GM19452 (cell line): ENCODE results near the gene BLZF1.
"Not testable (repeated sequence)": the region's sequence is repeated elsewhere in the genome, so short reads cannot be mapped to it uniquely, and the experiment has no call there.

Source experiments
- ATAC-seq: cut with Tn5 transposase; IDR thresholded peaks from one replicate; pipeline ENCODE4 v1.9.1; 2021; ENCODE audit not compliant: unreplicated experiment

BLZF1 gene

DNA sequence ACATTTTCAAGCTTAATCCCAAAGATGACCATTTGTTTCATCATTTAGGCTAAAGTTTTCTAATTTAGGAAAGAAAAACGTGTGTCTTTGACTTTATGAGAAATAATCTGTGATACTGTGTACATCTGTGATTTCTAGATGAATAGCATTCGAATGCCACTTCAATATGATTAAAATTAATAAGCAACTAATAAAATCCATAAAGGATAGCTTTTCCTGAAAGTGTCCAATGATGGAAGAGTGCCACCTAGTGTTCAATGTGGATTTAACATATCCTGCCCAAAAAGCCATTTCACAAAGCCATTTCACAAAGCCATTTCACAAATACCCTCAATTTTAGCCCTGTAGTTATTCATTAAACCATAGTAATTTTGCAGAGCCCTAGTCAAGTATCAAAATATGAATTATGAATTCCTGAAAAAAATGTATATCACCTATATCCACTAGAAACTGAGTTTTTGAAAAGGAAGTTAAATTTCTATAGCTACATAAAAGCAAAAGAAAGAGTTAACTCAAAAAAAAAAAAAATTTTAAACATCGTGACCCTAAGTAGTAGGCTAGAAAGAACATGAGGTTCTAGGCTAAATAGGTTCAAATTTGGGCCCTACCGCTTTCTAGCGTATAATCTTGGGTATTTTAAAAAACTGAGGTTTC, 19.5 kb upstream of the BLZF1 start:
- ATAC-seq = no peak

DNA sequence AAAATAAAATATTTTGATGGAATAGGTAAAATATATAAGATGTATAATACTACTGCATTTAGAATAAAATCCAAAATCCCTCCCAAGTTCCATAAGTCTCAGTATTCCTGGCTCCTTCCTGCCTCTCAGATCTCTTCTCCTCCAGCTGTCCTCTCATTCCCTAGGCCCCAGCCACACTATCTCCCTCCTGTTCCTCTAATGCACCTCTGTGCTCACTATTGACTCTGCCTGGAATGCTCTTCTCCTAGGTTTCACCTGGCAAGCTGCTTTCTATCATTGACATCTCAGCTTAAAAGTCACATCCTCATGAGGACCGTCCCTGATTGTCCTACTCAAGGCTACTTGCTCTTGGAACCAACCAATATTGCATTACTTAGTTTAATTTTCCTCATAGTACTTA, 7.6 kb upstream of the BLZF1 start:
- ATAC-seq = no peak

DNA sequence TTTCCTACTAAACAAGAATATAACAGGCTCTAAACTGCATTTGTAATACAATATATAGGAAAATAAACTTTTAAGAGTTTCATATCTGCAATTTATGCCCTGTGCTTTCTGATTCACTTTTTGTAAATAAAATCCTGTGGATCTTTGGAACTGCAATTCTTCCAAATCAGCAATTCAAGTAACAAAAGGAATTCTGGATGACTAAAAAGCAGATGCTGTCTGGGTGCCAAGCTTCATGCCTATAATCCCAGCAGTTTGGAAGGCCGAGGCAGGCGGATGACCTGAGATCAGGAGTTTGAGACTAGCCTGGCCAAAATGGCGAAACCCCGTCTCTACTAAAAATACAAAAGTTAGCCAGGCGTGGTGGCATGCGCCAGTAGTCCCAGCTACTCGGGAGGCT, 6.7 kb upstream of the BLZF1 start:
- ATAC-seq = no peak

DNA sequence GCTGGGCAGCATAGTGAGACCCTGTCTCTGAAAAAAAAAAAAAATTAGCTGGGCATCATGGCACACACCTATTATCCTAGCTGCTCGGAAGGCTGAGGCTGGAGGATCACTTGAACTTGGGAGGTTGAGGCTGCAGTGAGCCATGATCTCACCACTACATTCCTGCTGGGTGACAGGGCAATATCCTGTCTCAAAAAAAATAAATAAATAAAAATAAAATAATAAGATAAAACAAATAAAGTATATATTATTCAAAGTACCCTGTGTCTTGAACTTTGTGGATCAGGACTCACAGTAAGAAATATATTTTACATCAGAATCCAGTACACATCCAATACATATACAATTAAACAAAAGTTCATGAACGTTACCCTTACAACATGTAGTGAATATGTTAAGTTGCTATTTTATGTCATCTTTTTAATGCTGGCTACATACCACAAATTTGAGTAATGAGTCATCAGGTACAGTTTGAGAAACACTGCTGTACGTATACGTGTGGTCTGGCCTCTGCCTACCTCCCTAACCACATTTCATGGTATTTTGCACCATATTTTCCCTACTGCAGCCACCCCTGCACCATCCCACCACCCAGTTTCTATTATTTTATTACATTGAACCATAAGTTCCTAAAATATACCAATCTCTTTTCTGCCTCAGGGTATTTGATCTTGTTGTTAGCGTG, 4.8 kb upstream of the BLZF1 start:
- peak; percentile 29 for ATAC-seq

DNA sequence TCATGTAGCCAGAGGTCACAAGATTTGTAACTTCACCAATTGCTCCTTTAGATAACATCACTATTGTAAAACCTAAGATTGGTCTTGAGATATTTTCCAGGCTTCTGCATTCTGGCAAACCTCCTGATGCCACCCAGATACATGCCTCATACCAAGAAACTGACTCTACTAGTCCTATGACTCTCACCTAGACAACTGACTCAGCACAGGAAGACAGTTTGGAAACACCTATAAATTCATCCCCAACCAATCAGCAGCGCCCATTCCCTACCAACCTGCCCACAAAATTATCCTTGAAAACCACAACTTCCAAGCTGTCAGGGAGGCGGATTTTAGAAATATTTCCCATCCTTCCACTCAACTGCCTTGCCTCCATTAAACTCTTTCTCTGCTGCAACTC, 3.0 kb upstream of the BLZF1 start:
- ATAC-seq = no peak

DNA sequence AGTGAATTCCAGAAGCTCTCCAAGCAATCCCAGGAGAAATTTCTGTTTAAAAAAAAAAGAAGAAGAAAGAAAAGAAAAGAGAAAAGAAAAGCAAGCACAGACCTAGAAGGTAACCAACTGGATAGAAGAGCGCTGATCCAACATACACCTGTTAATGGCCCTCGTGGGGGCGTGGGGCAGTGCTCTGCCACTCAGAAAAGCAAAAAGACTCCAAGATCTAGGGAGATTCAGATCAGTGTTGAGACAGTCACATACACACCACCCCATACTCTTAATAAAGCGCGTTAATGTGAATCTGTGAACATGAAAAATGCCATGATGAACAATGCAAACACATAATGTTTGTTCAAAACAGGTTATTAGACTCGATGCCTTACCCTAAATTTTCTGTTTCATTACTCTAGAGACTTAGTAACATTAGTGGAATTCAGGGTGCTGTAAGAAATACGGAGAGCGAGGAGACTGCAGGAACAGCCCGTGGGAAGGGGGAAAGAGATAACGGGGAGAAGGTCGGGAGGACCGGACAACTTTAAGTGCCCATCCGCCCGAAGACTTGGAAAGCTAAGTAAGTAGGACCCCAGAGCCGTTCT, 804 bp upstream of the BLZF1 start:
- ATAC-seq = no peak

DNA sequence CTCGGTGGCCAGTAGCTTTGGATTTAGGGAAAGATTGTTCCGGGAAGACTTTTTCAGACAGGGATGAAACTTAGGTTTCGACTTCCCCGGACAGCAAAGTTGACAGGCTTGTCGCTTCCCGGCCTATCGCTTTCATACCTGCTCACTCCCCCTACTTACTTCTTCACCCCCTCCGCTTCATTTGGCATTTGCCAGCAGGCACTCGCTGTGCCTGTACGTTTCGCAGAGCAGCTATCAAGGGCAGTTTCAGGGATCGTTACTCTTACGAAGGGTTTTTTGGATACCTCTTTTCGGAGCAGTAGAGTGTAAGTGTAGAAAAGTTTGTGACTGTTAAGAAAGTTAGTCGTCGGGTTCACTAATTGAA, 393 bp downstream of the BLZF1 start:
- ATAC-seq = no peak

DNA sequence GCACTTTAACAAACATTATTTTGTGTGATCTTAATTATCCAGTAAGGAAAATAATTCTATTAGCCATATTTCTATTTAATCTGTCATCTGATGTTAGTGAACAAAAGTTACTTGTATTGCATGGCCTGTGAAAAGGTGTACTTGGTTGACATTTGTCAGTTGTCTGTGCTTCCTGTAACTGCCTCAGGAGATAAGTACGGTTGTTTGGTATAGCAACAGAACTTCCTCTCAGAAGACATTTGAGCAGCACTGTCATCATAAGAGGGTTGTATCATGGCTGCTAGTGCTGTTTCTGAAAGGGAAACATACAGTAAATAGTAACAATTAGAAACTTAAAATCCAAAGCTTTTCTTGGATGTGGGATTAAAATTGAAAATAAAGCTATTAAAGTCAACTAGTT, 3.4 kb downstream of the BLZF1 start:
- ATAC-seq = no peak

DNA sequence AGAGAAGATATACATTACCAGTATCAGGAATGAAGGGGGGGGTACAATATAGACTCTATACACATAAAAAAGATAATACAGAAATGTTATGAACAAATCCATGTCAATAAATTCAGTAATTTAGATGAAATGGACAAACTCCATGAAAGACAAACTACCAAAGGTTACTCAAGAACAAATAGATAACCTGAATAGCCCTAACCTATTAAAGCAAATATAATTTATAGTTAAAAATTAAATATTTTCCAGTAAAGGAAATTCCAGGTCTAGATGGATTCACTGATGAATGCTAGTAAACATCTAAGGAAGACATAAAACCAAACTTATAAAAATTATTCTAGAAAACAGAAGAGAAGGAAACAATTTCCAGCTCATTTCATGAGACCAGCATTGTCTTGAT, 13.2 kb downstream of the BLZF1 start:
- no peak for ATAC-seq

DNA sequence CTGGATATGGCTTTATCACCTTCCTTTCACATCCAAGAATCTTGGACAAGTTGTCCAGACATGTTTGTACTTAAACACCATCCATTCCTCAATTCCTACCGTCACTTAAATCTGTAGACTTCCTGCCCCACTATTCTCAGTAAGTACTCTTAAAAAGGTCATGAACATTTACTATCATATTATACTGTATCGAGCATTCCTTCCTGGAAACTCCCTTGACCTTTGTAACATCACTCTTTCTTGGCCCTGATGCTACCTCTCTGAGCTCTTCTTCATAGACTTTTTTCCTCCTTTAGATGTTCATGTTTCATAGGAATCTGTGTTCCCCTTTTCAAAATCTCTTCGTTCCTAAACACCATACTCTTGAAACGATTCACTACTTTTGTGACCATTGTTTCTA, 15.5 kb downstream of the BLZF1 start:
- ATAC-seq = no peak

DNA sequence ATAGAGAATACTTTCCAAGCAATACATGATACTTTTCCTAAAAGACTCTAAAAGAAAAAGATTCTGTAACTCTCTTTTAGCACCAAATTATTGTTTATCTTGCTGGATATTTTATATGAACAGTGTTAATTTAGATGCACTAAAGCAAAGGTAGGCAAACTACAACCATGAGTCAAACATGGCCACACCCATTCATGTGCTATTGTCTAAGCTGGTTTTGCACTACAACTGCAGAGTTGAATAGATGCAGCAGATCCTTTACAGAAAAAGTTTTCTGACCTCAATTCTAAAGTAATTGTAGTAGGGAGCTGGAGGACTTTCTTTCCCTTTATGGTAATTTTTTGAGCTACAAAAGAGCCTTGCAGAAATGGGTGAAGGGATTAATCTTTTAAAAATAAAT, 19.4 kb downstream of the BLZF1 start:
- no peak for ATAC-seq

DNA sequence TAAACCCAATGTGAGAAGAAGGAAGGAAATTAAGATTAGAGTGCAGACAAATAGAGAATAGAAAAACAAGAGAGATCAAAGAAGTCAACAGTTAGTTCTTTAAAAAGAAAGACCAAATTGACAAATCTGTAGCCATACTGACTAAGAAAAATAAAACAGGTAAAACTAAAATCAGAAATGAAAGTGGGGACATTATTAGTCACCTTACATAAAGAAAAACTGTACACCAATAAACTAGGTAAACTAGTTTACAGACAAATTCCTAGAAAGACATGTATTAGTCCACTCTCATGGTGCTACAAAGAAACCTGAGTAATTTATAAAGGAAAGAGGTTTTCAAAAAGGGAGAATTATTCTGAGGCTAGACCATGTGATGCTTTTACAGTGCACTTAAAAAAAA, 22.3 kb downstream of the BLZF1 start:
- peak; percentile 84 for ATAC-seq

DNA sequence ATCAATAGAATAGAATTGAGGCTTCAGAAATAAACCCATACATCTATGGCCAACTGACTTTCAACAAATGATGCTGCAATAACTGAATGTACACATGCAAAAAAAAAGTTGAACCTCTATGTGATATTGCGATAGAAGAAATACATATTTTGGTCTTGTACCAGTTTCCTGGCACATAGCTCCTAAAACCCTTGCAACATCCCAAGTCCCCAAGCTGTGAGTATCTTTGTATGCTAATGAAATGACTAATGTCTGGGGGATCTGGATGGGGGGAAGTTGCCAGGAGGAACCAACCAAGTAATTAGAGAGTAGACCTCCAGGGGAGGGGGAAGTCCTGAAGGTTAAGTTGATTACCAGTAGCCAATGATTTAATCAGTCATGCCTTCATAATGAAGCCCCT, 24.4 kb downstream of the BLZF1 start:
- no peak for ATAC-seq

DNA sequence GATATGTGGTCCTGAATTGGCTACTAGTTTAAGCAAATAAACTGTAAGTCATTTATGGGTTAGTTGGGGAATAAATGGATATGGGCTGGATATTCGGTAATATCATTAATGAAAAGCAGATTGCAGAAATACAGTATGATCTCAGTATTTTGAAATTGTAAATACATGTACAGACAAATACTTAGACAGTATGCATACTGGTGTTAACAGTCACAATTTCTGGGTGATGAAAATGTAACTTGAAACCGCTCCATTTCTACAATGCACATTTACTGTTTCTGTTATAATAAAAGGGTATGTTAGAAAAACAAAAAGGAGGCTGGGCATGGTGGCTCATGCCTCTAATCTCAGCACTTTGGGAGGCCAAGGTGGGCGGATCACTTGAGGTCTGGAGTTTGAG, 28.0 kb downstream of the BLZF1 start:
- ATAC-seq = no peak

DNA sequence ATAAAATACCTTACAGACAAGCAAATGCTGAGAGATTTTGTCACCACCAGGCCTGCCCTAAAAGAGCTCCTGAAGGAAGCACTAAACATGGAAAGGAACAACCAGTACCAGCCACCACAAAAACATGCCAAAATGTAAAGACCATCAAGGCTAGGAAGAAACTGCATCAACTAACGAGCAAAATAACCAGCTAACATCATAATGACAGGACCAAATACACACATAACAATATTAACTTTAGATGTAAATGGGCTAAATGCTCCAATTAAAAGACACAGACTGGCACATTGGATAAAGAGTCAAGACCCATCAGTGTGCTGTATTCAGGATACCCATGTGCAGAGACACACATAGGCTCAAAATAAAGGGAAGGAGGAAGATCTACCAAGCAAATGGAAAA, 34.6 kb downstream of the BLZF1 start:
- not testable (repeated sequence) for ATAC-seq

DNA sequence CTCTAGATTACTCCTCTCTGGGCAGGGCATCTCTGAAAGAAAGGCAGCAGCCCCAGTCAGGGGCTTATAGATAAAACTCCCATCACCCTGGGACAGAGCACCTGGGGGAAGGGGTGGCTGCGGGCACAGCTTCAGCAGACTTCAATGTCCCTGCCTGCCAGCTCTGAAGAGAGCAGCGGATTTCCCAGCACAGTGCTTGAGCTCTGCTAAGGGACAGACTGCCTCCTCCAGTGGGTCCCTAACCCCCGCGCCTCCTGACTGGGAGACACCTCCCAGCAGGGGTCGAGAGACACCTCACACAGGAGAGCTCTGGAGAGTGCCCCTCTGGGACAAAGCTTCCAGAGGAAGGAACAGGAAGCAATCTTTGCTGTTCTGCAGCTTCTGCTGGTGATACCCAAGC, 40.3 kb downstream of the BLZF1 start:
- ATAC-seq = not testable (repeated sequence)

DNA sequence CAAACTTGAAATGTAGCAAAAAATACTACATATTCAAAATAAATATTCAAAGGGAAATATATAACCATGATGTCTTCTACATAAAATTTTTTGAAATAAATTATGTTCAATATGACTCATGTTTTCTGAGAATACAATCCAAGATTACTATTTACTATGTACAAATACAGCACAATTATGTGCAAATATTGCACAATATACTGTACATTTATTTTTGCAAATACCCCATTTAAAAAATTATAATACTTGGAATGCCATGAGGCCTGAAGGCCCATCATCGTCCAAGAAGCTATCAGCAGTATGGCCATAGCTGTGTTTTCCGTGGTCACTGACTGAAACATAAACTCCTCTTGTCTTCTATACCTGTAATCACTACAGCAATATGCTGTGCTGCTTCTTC, 47.0 kb downstream of the BLZF1 start:
- no peak for ATAC-seq

DNA sequence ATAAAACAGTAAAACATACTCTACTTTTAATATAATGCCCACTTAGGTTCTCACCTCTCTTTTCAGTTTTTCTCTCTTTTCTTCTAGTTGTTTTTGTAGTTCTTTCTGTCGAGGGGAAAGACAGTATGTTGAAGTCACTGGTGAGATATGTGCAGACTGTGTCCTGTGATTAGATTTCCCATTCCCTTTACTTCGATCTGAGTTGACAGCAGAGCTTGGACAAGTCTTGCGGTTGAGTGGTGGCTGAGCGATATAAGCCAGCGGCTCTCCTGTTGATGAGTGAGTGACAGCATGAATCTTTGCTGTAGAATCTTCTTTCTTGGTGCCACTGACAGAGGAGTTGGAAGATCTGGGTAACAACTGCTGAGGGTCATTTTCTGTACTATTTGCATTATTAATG, 53.3 kb downstream of the BLZF1 start:
- ATAC-seq = no peak

DNA sequence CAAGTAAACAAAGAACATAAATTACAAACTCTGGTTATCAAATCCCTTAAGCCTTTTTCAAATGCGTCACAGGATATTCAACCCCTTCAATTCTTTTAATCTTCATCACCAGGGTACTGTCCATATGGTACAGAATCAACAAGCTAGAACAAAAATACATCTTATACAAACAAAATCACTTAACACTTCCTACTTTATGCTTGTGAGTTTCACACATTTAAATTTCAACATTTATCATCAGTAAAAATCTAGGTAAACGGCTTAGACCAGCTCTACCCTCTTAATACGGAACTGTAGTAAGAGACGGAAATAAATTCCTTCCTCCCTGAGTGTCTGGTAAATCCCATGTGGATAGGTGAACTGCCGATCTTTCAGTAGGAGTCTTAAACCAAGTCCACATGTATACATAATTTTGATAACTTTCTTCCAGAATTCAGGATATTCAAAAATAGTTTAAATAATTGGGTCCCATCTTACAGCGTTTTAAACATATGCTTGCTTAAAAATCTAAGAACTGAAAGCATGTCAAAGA, 58.2 kb downstream of the BLZF1 start:
- no peak for ATAC-seq

DNA sequence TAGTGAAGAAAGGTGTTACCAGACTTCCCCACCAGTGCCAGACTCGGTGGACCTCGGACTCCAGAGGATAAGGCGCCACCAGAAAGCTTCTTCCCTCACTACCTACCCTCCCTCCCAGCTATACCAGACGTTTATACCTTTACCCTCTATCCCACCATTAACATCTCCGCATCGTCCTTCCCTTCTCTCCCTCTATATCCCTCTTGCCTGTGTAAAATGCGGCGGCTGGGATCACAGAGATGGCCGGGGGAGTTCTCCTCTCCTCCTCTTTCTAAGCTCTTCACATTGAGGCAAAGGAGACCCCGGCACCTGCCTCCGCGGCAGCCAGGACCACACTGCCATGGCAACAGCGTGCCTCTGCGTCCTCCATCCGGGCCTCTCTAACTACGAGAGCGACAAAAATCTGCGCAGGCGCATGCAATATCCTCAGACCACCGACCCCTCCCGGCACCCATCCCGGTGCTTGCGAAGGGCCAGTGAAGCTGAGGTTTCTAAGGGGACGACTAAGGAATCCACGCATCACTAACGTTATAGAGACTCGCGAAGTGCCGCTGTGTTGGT, 59.2 kb downstream of the BLZF1 start, which contains the start of gene CCDC181:
TSS of gene CCDC181 (minus strand) at position 394 of the 561 bp plus-strand sequence. CDS start 2,547 bp downstream, outside the sequence.
- ATAC-seq = peak; percentile 61
